ENCODE data around the gene FOXP1.

DNA sequence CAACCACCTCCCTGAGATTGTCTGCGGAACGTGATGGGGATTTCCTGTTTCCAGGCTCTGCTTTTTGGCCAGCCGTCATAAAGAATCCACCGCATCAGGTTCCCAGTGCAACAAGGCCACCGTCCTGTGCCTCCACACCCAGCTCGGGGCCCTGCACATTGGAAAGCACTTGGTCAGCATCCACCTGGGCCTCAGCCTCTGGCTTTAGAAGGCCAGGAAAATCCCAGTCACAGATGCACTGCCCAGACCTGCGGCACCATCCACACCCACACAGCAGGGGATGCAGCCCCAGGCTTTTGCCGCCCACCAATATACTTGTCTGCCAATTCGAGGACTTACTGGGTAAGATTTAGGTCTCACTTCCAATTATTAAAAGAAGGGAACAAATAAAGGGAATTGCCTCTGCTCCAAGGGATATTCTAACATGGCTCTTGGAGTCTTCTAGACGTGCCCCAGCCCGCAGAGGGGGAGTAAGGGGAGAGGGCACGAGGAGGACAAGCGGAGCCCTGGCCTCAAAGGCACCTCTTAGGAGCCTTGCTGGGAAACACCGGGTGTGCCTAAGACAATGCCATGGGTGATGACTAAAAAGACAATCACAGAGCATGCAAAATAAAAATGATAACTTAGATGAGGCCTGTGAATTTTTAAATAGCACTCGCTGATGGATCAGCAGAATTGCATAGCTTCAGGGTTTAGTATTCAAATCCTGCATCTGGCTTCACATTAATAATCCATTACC is 169.2 kb downstream of the FOXP1 start:
- TF ChIP-seq, protein P1, sequence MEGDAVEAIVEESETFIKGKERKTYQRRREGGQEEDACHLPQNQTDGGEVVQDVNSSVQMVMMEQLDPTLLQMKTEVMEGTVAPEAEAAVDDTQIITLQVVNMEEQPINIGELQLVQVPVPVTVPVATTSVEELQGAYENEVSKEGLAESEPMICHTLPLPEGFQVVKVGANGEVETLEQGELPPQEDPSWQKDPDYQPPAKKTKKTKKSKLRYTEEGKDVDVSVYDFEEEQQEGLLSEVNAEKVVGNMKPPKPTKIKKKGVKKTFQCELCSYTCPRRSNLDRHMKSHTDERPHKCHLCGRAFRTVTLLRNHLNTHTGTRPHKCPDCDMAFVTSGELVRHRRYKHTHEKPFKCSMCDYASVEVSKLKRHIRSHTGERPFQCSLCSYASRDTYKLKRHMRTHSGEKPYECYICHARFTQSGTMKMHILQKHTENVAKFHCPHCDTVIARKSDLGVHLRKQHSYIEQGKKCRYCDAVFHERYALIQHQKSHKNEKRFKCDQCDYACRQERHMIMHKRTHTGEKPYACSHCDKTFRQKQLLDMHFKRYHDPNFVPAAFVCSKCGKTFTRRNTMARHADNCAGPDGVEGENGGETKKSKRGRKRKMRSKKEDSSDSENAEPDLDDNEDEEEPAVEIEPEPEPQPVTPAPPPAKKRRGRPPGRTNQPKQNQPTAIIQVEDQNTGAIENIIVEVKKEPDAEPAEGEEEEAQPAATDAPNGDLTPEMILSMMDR (IDR thresholded peaks at IDR 0.05), result no peak
- no peak for TF ChIP-seq POLR2A (IDR thresholded peaks at IDR 0.05)

Measured in uterus (tissue), 2 donors.